Measurements from ENCODE around the gene MAPK7.

- no peak for TF ChIP-seq EZH2 (IDR thresholded peaks at IDR 0.05; ENCODE audit: insufficient read depth, low read length)
- TF ChIP-seq, protein P1, sequence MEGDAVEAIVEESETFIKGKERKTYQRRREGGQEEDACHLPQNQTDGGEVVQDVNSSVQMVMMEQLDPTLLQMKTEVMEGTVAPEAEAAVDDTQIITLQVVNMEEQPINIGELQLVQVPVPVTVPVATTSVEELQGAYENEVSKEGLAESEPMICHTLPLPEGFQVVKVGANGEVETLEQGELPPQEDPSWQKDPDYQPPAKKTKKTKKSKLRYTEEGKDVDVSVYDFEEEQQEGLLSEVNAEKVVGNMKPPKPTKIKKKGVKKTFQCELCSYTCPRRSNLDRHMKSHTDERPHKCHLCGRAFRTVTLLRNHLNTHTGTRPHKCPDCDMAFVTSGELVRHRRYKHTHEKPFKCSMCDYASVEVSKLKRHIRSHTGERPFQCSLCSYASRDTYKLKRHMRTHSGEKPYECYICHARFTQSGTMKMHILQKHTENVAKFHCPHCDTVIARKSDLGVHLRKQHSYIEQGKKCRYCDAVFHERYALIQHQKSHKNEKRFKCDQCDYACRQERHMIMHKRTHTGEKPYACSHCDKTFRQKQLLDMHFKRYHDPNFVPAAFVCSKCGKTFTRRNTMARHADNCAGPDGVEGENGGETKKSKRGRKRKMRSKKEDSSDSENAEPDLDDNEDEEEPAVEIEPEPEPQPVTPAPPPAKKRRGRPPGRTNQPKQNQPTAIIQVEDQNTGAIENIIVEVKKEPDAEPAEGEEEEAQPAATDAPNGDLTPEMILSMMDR (IDR thresholded peaks at IDR 0.05; ENCODE audit: insufficient read depth, low read depth, low read length): no peak
Measured at GRCh38 chr17:19354748-19355147, 23.6 kb upstream of the MAPK7 start.
